ENCODE data around the gene ZGPAT.

ZGPAT gene

DNA sequence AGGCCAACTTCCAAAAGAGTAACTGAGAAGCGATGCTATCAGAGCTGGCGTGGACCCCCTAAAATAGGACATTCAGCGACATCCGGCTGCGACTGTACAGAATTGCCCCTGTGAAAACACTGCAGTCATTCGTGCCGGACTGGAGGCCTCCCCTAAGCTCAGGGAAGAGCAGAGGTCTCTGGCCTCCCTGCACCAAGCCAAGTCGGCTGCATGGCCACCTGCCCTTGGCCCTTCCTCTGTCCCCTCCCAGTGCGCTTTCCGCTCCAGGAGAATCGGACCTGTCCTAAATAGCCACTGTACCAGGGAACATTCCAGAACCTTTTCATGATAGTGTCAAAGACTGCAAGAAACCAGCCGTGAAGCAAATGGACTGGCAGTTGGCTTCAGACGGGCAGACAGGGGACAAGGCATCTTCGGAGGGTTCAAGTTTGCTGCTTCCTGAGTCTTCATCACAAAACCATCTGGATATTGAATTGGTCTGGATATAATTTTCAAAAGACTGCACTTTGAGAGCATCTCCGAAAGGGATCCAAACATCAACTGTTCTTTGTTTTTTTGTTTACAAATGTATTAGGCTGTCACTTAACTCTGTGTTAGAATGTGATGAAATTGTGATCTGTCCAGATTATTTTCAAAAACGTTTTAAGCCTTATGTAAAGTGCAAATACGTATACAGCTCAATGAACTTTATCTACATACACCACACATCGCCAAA is 48.3 kb downstream of the ZGPAT start:
- H3K4me3 ChIP-seq (ENCODE audit: low read depth, low read length) = no peak overlapping the region
- TF ChIP-seq, protein P1, sequence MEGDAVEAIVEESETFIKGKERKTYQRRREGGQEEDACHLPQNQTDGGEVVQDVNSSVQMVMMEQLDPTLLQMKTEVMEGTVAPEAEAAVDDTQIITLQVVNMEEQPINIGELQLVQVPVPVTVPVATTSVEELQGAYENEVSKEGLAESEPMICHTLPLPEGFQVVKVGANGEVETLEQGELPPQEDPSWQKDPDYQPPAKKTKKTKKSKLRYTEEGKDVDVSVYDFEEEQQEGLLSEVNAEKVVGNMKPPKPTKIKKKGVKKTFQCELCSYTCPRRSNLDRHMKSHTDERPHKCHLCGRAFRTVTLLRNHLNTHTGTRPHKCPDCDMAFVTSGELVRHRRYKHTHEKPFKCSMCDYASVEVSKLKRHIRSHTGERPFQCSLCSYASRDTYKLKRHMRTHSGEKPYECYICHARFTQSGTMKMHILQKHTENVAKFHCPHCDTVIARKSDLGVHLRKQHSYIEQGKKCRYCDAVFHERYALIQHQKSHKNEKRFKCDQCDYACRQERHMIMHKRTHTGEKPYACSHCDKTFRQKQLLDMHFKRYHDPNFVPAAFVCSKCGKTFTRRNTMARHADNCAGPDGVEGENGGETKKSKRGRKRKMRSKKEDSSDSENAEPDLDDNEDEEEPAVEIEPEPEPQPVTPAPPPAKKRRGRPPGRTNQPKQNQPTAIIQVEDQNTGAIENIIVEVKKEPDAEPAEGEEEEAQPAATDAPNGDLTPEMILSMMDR (IDR thresholded peaks at IDR 0.05; ENCODE audit: insufficient read depth, low read depth, low read length, missing control alignments) = no peak
- DNase-seq (ENCODE audit: low read depth) = no peak

DNA sequence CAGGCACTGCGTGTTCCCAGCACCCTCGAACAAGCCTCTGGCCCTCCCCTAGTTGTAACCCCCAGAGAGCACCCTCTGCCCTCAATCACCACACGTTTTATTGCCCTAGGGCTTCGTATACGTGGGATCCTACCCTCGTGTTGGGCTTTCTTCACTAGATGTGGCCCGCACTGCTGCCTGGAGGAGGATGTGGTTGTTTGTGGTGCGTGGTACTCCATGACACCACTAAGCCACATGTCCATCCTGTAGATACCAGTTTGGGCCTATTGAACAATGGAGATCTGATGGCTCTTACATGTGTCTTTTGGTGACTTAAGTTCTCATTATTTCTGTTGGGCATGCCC is 48.8 kb downstream of the ZGPAT start:
- no peak overlapping the region for H3K4me3 ChIP-seq (ENCODE audit: low read depth, low read length)
- TF ChIP-seq, protein P1 (IDR thresholded peaks at IDR 0.05; ENCODE audit: insufficient read depth, low read depth, low read length, missing control alignments) = no peak
- DNase-seq (ENCODE audit: low read depth) = no peak

DNA sequence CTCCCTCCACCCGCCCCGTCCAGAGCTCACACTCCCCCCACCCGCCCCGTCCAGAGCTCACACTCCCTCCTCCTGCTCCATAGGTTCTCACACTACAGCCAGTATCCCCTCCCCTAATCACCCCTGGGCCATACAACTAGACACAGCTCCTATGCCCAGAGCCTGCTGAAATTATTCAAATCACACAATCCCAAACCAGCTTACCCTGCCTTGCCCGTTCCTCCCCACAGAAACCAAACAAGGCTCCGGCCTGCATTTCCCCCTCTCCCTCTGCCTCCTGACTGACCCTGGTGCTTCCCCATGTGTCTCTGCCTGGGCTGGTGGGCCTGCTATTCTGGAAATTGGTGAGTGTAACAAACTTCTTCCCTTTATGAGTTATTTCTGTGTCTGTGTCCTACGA is 50.3 kb downstream of the ZGPAT start:
- DNase-seq (ENCODE audit: low read depth) = no peak
- TF ChIP-seq, protein P1 (IDR thresholded peaks at IDR 0.05; ENCODE audit: insufficient read depth, low read depth, low read length, missing control alignments) = no peak
- H3K4me3 ChIP-seq (ENCODE audit: low read depth, low read length) = no peak overlapping the region

DNA sequence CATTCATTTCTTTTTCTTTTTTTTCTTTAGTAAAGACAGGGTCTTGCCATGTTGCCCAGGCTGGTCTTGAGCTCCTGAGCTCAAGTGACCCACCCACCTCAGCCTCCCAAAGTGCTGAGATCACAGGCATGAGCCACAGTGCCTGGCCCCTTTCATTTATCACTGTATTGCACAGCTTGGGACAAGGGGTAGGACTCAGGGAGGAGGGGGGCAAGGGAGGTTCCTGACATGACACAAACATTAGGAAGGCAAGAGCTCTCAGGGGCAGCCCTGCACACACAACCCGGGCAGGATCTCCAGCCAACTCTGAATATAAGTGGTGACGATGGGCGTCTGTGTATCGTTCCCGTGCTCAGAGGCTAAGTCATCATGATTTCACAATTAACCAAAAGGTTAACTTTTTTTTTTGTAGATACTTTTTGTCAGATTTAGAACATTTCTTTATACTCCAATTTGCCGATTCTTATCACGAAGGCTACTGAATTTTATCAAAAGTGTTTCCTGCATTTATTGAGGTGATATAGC is 51.6 kb downstream of the ZGPAT start:
- TF ChIP-seq, protein P1 (IDR thresholded peaks at IDR 0.05; ENCODE audit: insufficient read depth, low read depth, low read length, missing control alignments) = no peak
- no peak overlapping the region for H3K4me3 ChIP-seq (ENCODE audit: low read depth, low read length)
- no peak for DNase-seq (ENCODE audit: low read depth)

DNA sequence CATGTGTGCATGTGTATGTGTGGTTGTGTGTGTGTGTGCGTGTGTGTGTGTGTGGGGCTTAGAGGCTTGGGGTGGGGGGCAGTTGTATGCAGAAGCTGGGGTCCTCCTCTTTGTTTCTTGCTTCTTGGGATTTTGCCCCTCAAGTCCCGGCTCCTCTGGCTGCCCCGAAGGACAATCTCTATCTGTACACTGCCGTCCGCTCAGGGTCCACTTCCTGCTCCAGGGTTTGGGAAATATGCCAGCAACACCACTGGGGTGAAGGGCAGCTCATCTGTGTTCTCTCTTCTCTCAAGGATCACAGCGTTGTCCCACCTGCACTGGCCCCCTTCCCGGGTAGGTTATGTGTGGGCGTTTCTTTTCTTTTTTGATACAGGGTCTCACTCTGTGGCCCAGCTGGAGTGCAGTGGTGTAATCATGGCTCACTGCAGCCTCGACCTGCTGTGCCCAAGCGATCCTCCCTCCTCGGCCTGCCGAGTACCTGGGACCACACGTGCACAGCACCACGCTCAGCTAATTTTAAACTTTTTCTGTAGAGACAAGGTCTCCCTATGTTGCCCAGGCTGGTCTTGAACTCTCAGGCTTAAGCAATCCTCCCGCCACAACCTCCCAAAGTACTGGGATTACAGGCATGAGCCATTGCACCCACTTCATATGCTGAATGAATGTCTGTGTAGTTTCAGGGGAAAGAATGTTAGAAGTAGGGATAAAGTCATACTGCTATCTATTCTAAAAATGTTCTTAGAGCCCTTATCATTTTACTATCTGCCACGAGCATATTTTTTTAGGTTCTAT is 57.4 kb downstream of the ZGPAT start:
- TF ChIP-seq, protein P1 (IDR thresholded peaks at IDR 0.05; ENCODE audit: insufficient read depth, low read depth, low read length, missing control alignments) = no peak
- no peak overlapping the region for H3K4me3 ChIP-seq (ENCODE audit: low read depth, low read length)

DNA sequence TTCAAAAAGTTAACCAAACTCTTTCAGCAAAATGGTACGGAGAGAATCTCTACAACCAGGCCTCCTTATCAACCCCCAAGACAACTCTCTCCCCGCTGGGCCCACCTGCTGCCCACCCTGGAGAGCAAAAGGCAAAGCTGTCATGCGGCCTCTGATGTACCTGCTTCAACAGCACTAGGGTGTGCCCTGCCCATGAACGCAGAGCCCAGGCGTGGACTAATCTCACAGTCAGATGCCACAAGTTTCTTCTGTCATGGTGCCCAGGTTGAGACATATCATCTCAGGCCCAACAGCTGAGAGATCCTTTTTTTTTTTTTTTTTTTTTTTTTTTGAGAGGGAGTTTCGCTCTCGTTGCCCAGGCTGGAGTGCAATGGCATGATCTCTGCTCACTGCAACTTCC is 58.1 kb downstream of the ZGPAT start:
- TF ChIP-seq, protein P1 (IDR thresholded peaks at IDR 0.05; ENCODE audit: insufficient read depth, low read depth, low read length, missing control alignments) = no peak
- no peak for DNase-seq (ENCODE audit: low read depth)
- no peak overlapping the region for H3K4me3 ChIP-seq (ENCODE audit: low read depth, low read length)

More for the DNA sequence above, 57.4 kb downstream of the ZGPAT start:
- no peak for DNase-seq (ENCODE audit: low read depth)
